HepG2 (cell line): Measurements from ENCODE around the gene MAP3K20. TPM values are rescaled to one million over a fixed set of nuclear protein-coding genes. Genes with fewer than 3 reads are reported as not detected.
"Not testable (repeated sequence)": the region's sequence is repeated elsewhere in the genome, so short reads cannot be mapped to it uniquely, and the experiment has no call there.

ENCODE experiments used
- ATAC-seq: fragments of 200-7000 bp; cut with Tn5 transposase; 3 replicates; pipeline ENCODE4 v1.9.1; 2020; ENCODE audit warnings: mild to moderate bottlenecking, moderate library complexity
- BruUV-seq: library from RNA; stranded (reverse); fragments of 400-500 nt; replicated peaks from 2 replicates; lab custom pipeline; 2021; lab: Mats Ljungman, UMichigan
- CTCF ChIA-PET: fragments of 300-600 bp; formaldehyde crosslinking; extraction: SDS; loops from one replicate; lab custom pipeline; 2021; ENCODE audit warnings: low total read pairs, inconsistent platforms, low intra/inter-chr PET ratio; lab: Yijun Ruan, JAX
- POLR2A ChIA-PET: fragments of 350-600 bp; sonication (Branson Sonifier 250); formaldehyde crosslinking; loops from one replicate; lab custom pipeline; 2020; ENCODE audit warnings: antibody characterized with exemption, inconsistent platforms; lab: Yijun Ruan, JAX
- DNase-seq: peaks from one replicate; pipeline ENCODE4 v3.0.0-alpha.2; 2015; ENCODE audit warnings: low spot score
- FAIRE-seq: peaks from 3 replicates; lab custom pipeline; 2011; peaks lifted over from hg19 to GRCh38; lab: Jason Lieb, UNC
- H2AFZ ChIP-seq: one replicate; pipeline ENCODE4 v1.6.1; 2011; ENCODE audit warnings: low read length, inconsistent platforms
- H3K27ac ChIP-seq: fragments of 300-600 bp; 3 replicates; pipeline ENCODE4 v1.8.0; 2011; ENCODE audit warnings: mixed run types, mild to moderate bottlenecking, mixed read lengths, low read length, inconsistent platforms; ENCODE audit not compliant: insufficient read depth; ENCODE audit errors: extremely low read length
- H3K27me3 ChIP-seq, 2 experiments: fragments of 200-600 bp in 1 of 2; 2 replicates in 1 of 2; 3 replicates in 1 of 2; pipeline versions ENCODE4 v1.6.0 to v1.8.0; 2011; ENCODE audit warnings: low read length in 2 of 2, mild to moderate bottlenecking in 2 of 2, moderate library complexity in 2 of 2, inconsistent platforms in 1 of 2; ENCODE audit not compliant: insufficient read depth in 2 of 2, control insufficient read depth in 1 of 2
- H3K36me3 ChIP-seq, 2 experiments: fragments of 200-600 bp in 1 of 2; replicated peaks in 1 of 2; 2 replicates in 1 of 2; 3 replicates in 1 of 2; pipeline versions ENCODE4 v1.5.1 to v1.8.0; 2011; ENCODE audit warnings: low read length in 2 of 2, inconsistent platforms in 1 of 2; ENCODE audit not compliant: insufficient read depth in 2 of 2, control insufficient read depth in 1 of 2
- H3K4me1 ChIP-seq: 2 replicates; pipeline ENCODE4 v1.5.1; 2012; ENCODE audit warnings: low read length, inconsistent platforms; ENCODE audit not compliant: insufficient read depth
- H3K4me2 ChIP-seq: 2 replicates; pipeline ENCODE4 v1.6.0; 2011; ENCODE audit warnings: low read depth, low read length, inconsistent platforms
- H3K4me3 ChIP-seq, 3 experiments: fragments of 200-600 bp in 1 of 3; sonication (generic), shearing (Covaris generic) in 1 of 3; replicated peaks in 1 of 3; 2 replicates each; pipeline ENCODE4 v1.5.1; 2011 to 2016; ENCODE audit warnings: low read length in 3 of 3, inconsistent platforms in 2 of 3, low read depth in 2 of 3, mild to moderate bottlenecking in 2 of 3, control low read depth in 1 of 3, mixed read lengths in 1 of 3; ENCODE audit not compliant: insufficient read depth in 1 of 3
- H3K79me2 ChIP-seq: one replicate; pipeline ENCODE4 v1.6.1; 2011; ENCODE audit warnings: low read length, inconsistent platforms; ENCODE audit not compliant: insufficient read depth
- H3K9ac ChIP-seq: 2 replicates; pipeline ENCODE4 v1.6.0; 2011; ENCODE audit warnings: mild to moderate bottlenecking, low read depth, low read length, inconsistent platforms; ENCODE audit not compliant: insufficient read depth
- H3K9me3 ChIP-seq: 2 replicates; pipeline ENCODE4 v1.5.1; 2012; ENCODE audit warnings: mild to moderate bottlenecking, low read length
- H4K20me1 ChIP-seq: 2 replicates; pipeline ENCODE4 v1.6.0; 2011; ENCODE audit warnings: inconsistent platforms, mild to moderate bottlenecking, low read length, moderate library complexity; ENCODE audit not compliant: insufficient read depth
- GABPB1 ChIP-seq: IDR thresholded peaks from 2 replicates; pipeline ENCODE4 v1.6.1; 2016; ENCODE audit warnings: mild to moderate bottlenecking, missing genetic modification reagents, moderate library complexity, missing compliant biosample characterization
- HNRNPL ChIP-seq: fragments of 200-400 bp; formaldehyde crosslinking; IDR thresholded peaks from 2 replicates; pipeline ENCODE4 v1.6.1; 2017; ENCODE audit warnings: mild to moderate bottlenecking, low read depth, low read length
- HNRNPUL1 ChIP-seq: fragments of 200-400 bp; formaldehyde crosslinking; IDR thresholded peaks from 2 replicates; pipeline ENCODE4 v1.6.1; 2017; ENCODE audit warnings: low read depth, mild to moderate bottlenecking, low read length, moderate library complexity
- KDM6A ChIP-seq: IDR thresholded peaks from 2 replicates; pipeline ENCODE4 v1.6.1; 2016; ENCODE audit warnings: low read depth
- NAIF1 ChIP-seq: sonication (generic); formaldehyde crosslinking; IDR thresholded peaks from 2 replicates; pipeline ENCODE4 v1.5.0; 2020; ENCODE audit warnings: mild to moderate bottlenecking, missing genetic modification reagents, borderline replicate concordance
- SMAD1 ChIP-seq: sonication (generic); formaldehyde crosslinking; IDR thresholded peaks from 2 replicates; pipeline ENCODE4 v1.4.0; 2020; ENCODE audit warnings: missing genetic modification reagents, low read depth, mild to moderate bottlenecking, borderline replicate concordance
- ZFAT ChIP-seq: sonication (generic); formaldehyde crosslinking; conservative IDR thresholded peaks from 2 replicates; pipeline ENCODE4 v1.8.1; 2023; ENCODE audit warnings: missing genetic modification reagents, inconsistent platforms
- ZNF713 ChIP-seq: sonication (generic); formaldehyde crosslinking; IDR thresholded peaks from 2 replicates; pipeline ENCODE4 v1.4.0; 2020; ENCODE audit warnings: mild to moderate bottlenecking, missing genetic modification reagents
- ZSCAN20 ChIP-seq: sonication (generic); formaldehyde crosslinking; IDR thresholded peaks from 2 replicates; pipeline ENCODE4 v1.4.0; 2020; ENCODE audit warnings: missing genetic modification reagents, mild to moderate bottlenecking, borderline replicate concordance
- WGBS: methylation state at CpG from one replicate; pipeline ENCODE4 v1.1.6; 2017; ENCODE audit warnings: low lambda C conversion rate; 5-methylcytosine and 5-hydroxymethylcytosine counted together
- in situ Hi-C: cut with HindIII; loops from 2 replicates; pipeline ENCODE4 v1.10.0; 2017; ENCODE audit warnings: low pct_unique_long_range_greater_than_20kb; ENCODE audit not compliant: extremely low pct_ligation_motif_present
- intact Hi-C: fragments of 100-400 bp; cut with micrococcal nuclease; formaldehyde crosslinking; loops from one replicate; pipeline ENCODE4 v1.10.0; 2022; ENCODE audit not compliant: unreplicated experiment
- polyA plus RNA-seq, 8 experiments: library from polyadenylated mRNA; depleted of rRNA in 3 of 8; stranded (reverse) in 7 of 8; unstranded in 1 of 8; fragments of >200 nt; fragmentation: Illumina TruSeq in 4 of 8; extraction: Trizol in 4 of 8; gene quantifications; 2 replicates each; pipeline versions ENCODE4 v1.2.1 to v1.2.3, GENCODE V29; 2011 to 2016; ENCODE audit warnings: low read depth in 4 of 8, missing spikeins in 1 of 8, mixed read lengths in 1 of 8; ENCODE audit not compliant: insufficient read depth in 1 of 8
- total RNA-seq, 5 experiments: library from RNA; depleted of rRNA; stranded (reverse); fragments of >200 nt; fragmentation: Illumina TruSeq; extraction: Trizol; gene quantifications; 2 replicates each; pipeline ENCODE4 v1.2.3, GENCODE V29; 2016; ENCODE audit warnings: low read depth in 1 of 5
- TF ChIP-seq, protein P1 (sequence below): fragments of 450-650 bp; IDR thresholded peaks from 2 replicates; pipeline ENCODE4 v1.6.1; 2017
- TF ChIP-seq, protein P2 (sequence below): sonication (generic); formaldehyde crosslinking; IDR thresholded peaks from 2 replicates; pipeline ENCODE4 v1.9.0; 2021; ENCODE audit warnings: missing genetic modification reagents, borderline replicate concordance
- TF ChIP-seq, protein P3 (sequence below): sonication (generic); formaldehyde crosslinking; IDR thresholded peaks from 2 replicates; pipeline ENCODE4 v1.5.1; 2020; ENCODE audit warnings: mild to moderate bottlenecking, missing genetic modification reagents, borderline replicate concordance

The MAP3K20 gene
- total and polyA plus RNA-seq, 2 of the 13 experiments (the other 11 are each of a cell fraction or from before 2014, with no cell fraction given), result 5.2 to 13.5 TPM

DNA sequence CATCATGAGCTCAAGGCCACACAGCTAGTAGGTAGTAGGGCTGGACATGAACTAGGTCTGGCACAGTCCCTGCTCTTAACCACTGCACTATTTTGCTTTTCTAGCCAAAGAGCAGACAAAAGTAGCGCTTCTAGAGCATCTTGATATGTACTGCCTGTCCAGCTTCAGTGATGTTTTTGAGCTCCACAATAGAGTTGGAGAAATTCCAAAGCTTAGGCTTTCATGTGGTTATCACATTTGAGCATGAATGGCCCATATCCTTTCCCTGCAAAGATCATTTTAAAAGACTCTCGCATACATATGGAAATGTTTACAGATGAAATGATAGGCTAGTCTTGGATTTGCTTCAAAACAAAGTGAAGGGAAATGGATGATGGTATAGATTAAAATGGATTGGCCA is 128.7 kb downstream of the MAP3K20 start (continued):
- TF ChIP-seq HNRNPUL1 (no peak), GABPB1 (CRISPR knock-in tag) (no peak)
- TF ChIP-seq, protein P1, sequence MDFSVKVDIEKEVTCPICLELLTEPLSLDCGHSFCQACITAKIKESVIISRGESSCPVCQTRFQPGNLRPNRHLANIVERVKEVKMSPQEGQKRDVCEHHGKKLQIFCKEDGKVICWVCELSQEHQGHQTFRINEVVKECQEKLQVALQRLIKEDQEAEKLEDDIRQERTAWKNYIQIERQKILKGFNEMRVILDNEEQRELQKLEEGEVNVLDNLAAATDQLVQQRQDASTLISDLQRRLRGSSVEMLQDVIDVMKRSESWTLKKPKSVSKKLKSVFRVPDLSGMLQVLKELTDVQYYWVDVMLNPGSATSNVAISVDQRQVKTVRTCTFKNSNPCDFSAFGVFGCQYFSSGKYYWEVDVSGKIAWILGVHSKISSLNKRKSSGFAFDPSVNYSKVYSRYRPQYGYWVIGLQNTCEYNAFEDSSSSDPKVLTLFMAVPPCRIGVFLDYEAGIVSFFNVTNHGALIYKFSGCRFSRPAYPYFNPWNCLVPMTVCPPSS, result no peak

DNA sequence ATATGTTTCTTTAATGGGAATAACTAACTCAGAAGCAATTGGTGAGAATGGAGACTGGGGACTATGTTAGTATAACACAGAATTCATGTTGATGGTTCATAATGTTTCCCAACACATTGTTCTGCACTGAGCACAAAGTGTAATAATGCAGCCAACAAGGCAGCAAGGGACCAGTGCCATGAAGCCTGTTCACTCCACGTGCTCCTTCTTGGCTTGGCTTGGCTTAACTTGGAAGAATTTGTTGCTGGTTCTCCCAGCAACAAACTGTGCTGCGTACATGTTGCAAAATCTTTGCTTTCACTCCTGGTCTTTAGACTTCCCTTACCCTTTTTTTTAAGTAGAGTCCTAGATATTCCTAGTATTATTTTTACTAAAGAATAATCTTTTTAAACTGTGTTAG is 129.7 kb downstream of the MAP3K20 start:
- no peak for TF ChIP-seq HNRNPL
- TF ChIP-seq KDM6A (CRISPR knock-in tag), result no peak
- no peak for TF ChIP-seq NAIF1 (CRISPR knock-in tag)
- TF ChIP-seq, protein P2, sequence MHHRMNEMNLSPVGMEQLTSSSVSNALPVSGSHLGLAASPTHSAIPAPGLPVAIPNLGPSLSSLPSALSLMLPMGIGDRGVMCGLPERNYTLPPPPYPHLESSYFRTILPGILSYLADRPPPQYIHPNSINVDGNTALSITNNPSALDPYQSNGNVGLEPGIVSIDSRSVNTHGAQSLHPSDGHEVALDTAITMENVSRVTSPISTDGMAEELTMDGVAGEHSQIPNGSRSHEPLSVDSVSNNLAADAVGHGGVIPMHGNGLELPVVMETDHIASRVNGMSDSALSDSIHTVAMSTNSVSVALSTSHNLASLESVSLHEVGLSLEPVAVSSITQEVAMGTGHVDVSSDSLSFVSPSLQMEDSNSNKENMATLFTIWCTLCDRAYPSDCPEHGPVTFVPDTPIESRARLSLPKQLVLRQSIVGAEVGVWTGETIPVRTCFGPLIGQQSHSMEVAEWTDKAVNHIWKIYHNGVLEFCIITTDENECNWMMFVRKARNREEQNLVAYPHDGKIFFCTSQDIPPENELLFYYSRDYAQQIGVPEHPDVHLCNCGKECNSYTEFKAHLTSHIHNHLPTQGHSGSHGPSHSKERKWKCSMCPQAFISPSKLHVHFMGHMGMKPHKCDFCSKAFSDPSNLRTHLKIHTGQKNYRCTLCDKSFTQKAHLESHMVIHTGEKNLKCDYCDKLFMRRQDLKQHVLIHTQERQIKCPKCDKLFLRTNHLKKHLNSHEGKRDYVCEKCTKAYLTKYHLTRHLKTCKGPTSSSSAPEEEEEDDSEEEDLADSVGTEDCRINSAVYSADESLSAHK, result no peak
- TF ChIP-seq ZSCAN20, result no peak
- no peak for TF ChIP-seq ZNF713 (CRISPR knock-in tag)
- TF ChIP-seq SMAD1 (CRISPR knock-in tag), result no peak
- TF ChIP-seq, protein P3, sequence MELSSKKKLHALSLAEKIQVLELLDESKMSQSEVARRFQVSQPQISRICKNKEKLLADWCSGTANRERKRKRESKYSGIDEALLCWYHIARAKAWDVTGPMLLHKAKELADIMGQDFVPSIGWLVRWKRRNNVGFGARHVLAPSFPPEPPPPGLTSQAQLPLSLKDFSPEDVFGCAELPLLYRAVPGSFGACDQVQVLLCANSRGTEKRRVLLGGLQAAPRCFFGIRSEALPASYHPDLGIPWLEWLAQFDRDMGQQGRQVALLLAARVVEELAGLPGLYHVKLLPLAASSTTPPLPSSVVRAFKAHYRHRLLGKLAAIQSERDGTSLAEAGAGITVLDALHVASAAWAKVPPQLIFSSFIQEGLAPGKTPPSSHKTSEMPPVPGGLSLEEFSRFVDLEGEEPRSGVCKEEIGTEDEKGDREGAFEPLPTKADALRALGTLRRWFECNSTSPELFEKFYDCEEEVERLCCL (CRISPR knock-in tag), result no peak
- no peak for TF ChIP-seq ZFAT (CRISPR knock-in tag)
- DNase-seq (no peak), ATAC-seq (no peak), FAIRE-seq (no peak)
- intact Hi-C loops, result no loop called here
- no peak overlapping the region for H3K4me2 ChIP-seq
- POLR2A ChIA-PET, result no interaction called here
- no peak overlapping the region for H2AFZ ChIP-seq
- WGBS, result 93% methylated on average over 2 of the region's 2 CpGs
- H3K27ac ChIP-seq, result no peak overlapping the region
- H4K20me1 ChIP-seq, result no peaks in the 10 kb centered on the region
- CTCF ChIA-PET, result no interaction called here
- in situ Hi-C loops, result no loop called here
- no peak overlapping the region for H3K9ac ChIP-seq
- H3K4me1 ChIP-seq, result no peaks in the 10 kb centered on the region
- H3K9me3 ChIP-seq, result no peaks in the 10 kb centered on the region
- BruUV-seq, result no TSS peak
- H3K4me3 ChIP-seq, result no peak overlapping the region
- peaks cover 0 to 4% of the 10 kb centered on the region in 2 experiments; a peak in 1 of 5 replicates for H3K36me3 ChIP-seq
- H3K79me2 ChIP-seq, result no peaks in the 10 kb centered on the region
- H3K27me3 ChIP-seq, result no peaks in the 10 kb centered on the region

DNA sequence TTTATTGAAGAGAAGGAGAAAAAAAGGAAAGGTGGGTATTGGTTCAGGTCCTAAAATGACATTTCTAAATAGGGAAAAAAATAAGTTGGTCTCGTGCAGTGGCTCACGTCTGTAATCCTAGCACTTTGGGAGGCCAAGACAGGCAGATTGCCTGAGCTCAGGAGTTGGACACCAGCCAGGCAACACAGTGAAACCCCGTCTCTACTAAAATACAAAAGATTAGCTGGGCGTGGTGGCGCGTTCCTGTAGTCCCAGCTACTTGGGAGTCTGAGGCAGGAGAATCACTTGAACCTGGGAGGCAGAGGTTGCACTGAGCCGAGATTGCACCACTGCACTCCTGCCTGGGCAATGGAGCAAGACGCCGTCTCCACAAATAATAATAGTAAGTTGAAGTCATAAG is 131.5 kb downstream of the MAP3K20 start:
- CTCF ChIA-PET, result interaction anchor here (6.7 kb wide), 1 partner anchor 180 kb away, joined by 127 read pairs; no protein-coding TSS in a partner anchor
- in situ Hi-C loops, result not testable (repeated sequence)

More for the DNA sequence above, 131.5 kb downstream of the MAP3K20 start:
- H3K4me3 ChIP-seq, H3K9me3 ChIP-seq, ATAC-seq, DNase-seq, H3K36me3 ChIP-seq, FAIRE-seq, H3K79me2 ChIP-seq, H3K4me2 ChIP-seq, H3K9ac ChIP-seq, H2AFZ ChIP-seq, intact Hi-C loops, POLR2A ChIA-PET, H3K4me1 ChIP-seq, BruUV-seq, H3K27me3 ChIP-seq, H3K27ac ChIP-seq, H4K20me1 ChIP-seq: not testable (repeated sequence)
- 94% methylated on average over 9 of the region's 9 CpGs for WGBS
